ENCODE results near the gene ERRFI1.

ERRFI1 gene

GRCh38 chr1:8003438-8004112, 22.5 kb downstream of the ERRFI1 start:
- no peak for DNase-seq

DNA sequence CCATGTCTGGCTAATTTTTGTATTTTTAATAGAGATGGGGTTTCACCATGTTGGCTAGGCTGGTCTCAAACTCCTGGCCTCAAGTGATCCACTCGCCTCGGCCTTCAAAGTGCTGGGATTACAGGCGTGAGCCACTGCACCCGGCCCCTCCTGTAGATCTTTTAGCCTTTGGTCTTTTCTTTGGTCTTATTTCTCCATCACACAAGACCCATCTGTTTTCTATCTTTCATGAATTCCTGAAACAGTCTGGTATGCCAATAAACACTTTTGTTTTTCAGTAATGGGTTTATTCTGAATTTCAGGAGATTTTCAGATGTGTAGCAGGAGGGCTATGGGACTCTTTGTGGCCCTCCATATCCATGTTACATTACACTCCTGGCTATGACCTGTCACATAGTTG, 23.2 kb downstream of the ERRFI1 start:
- no peak for DNase-seq

DNA sequence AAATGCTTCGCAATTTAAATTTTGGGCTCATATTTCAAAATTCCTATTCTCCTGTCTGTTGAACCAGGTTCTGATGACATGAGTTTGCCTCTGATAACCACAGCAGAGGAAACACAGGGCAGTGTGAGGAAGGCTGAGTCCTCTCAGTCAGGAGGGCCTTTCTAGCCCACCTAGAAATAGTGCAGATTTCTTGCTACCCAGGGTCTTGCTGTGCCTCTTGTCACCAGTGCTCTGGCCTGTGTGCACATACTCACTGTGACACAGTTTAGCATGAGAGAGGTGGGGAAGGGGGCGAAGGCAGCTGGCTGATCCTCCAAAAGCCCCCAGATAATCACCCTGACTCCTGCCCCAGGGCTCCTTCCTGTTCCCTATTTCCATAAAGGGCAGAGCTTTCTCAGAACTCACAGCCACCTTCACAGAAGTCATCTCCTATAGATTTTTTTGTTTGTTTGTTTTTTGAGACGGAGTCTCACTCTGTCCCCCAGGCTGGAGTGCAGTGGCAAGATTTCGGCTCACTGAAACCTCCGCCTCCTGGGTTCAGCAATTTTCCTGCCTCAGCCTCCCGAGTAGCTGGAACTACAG, 23.7 kb downstream of the ERRFI1 start:
- no peak for DNase-seq

DNA sequence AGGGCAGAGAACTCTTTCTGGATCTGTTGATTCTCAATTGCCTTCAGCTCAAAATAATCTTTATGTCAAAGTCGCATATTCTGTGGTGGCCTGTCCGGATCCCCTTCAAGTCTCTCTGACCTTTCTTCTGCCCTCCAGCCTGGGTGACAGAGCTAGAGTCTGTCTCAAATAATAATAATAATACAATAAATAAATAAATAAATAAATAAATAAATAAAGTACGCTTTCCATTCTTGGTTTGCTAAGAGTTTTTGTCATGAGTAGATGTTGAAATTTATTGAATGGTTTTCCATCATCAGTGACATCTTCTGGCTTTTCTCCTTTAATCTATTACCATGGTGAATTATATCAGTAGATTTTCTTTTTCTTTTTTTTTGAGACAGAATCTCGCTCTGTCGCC, 30.7 kb downstream of the ERRFI1 start:
- no peak for DNase-seq

DNA sequence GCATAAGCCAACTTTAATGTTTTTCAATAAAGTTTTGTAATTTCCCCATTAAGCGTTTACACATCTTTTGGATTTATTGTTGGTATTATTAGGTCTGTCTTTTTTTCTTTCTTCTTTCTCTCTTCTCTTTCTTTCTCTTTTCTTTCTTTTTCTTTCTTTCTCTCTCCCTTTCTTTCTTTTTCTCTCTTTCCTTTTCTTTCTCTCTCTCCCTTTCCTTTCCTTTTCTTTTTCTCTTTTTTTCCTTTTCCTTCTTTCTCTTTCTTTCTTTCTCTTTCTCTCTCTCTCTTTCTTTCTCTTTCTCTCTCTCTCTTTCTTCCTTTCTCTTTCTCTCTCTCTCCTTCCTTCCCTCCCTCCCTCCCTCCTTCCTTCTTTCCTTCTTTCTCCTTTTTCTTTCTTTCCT, 31.3 kb downstream of the ERRFI1 start:
- DNase-seq = no peak

- DNase-seq = no peak
Measured at GRCh38 chr1:7993593-7994479, 32.3 kb downstream of the ERRFI1 start.

DNA sequence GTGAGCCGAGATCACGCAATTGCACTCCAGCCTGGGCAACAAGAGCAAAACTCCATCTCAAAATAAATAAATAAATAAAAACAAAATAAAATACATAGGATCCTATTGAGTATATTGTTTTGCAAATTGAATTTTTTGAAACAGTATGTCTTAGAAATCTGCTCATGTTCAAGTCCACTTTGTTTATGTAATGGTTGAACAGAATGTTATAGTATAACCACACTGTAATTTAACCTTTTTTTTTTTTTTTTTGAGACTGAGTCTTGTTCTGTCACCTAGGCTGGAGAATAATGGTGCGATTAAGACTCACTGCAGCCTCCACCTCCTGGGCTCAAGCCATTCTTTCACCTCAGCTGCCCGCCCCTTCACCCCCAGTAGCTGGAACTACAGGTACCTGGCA, 33.2 kb downstream of the ERRFI1 start:
- no peak for DNase-seq

- no peak for DNase-seq
Measured at GRCh38 chr1:7991504-7992440, 34.3 kb downstream of the ERRFI1 start.

DNA sequence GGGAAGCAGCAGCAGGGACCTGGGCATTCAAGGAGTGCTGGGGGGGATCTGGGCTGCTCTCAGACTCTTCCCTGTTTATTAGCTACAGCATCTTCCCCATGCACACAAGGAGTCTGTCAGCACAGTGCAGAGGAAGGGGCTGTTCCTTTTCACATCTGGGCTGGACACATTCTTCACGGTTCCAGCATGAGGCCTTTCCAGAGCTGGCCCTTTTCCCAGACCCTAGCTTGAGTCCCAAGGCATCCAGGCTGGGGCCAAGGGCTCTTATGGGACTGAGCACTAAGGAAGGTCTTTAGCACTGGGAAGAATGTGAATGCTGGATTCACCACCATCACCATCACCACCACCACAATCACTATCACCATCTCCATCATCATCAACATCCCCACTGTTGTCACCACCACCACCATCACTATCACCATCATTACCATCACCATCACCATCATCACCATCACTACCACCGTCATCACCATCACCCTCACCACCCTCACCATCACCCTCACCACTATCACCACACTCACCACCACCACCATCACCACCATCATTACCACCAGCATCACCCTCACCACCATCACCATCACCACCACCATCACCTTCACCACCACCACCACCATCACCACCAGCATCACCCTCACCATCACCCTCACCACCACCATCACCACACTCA, 36.2 kb downstream of the ERRFI1 start:
- no peak for DNase-seq

GRCh38 chr1:7988576-7988975, 37.5 kb downstream of the ERRFI1 start:
- DNase-seq = no peak

DNA sequence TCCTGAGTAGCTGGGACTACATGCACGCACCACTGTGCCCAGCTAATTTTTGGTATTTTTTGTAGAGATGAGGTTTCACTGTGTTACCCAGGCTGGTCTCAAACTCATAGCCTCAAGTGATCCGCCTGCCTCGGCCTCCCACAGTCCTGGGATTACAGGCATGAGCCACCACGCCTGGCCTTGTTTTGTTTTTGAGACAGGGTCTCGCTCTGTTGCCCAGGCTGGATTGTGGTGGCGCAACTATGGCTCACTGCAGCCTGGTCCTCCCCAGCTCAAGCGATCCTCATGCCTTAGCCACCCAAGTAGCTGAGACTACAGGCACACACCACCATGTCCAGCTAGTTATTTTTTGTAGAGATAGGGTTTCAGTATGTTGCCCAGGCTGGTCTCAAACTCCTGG, 38.6 kb downstream of the ERRFI1 start:
- no peak for DNase-seq

DNA sequence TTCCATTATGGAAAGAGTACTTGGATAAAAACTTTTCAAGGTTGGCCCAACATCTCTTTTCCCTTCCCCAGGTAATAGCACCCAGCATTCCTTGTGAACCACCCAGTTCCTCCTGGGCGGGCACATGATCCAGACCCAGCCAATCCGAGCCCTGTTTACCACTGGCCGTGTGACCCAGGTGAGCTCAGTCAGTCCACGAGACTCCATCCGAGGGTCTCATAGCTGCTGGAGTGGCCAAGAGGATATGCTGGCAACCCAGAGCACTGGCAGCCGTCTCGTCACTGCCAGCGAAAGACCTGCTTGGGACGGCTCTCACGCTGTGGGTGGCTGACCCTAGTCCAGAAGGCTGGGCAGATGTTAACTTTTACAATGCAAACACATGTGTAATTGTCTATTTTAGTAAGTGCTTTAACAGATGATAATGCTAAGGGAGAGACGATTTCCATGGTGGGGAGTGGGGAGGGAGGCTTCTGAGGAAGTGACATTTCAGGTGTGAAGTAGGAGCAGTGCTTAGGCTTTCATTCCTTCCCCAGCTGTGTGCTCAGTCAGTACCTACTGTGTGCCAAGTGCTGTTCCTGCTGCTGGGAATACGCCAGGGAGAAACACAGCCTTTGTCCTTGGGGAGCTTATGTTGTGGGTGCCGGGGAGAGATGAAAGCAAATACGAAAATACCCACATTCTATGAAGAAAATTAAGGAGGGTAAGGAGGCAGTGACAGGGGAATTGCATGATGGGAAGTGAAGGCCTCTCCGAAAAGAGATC, 40.1 kb downstream of the ERRFI1 start:
- DNase-seq = no peak

DNA sequence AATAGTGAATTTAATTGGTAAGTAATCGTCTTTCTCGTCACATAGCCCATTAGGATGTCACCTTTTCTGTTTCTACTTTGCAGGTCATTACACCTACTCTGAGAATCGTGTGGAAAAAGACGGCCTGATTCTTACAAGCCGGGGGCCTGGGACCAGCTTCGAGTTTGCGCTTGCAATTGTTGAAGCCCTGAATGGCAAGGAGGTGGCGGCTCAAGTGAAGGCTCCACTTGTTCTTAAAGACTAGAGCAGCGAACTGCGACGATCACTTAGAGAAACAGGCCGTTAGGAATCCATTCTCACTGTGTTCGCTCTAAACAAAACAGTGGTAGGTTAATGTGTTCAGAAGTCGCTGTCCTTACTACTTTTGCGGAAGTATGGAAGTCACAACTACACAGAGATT, 41.3 kb downstream of the ERRFI1 start:
- DNase-seq = no peak

DNA sequence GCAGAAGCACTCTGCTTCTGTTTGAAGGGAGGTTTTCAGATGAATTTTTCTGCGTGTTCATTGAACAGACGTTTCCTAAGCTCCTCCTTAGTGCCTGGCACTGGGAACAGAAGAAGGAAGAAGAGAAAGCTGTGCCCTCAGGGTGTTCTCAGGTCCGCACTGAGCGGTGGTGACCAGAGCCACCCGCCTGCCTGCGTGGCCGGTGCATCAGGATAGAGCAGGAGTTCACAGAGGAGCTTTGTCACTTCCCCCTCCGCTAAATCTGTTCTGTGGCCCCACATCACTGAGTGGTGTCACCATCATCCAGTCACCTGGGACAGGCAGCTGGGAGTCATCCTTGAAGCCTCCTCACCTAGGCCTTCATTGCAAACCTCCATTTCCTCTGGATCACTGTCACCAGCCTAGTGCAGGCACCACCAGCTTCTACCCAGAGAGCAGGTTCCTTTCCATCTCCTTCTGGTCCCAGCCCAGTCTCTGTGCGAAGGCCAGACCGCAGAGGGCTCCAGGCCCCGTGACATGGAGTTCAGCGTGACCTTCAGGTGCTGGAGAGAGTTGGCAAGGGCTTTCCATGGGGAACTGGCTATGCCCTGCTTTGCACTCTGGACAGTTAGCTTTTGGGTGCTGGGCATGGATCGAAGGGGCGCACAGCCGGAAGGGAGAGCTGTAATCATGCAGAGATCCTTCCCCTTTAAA, 42.9 kb downstream of the ERRFI1 start:
- DNase-seq = no peak

- DNase-seq = no peak
Measured at GRCh38 chr1:7980984-7981383, 45.1 kb downstream of the ERRFI1 start.

DNA sequence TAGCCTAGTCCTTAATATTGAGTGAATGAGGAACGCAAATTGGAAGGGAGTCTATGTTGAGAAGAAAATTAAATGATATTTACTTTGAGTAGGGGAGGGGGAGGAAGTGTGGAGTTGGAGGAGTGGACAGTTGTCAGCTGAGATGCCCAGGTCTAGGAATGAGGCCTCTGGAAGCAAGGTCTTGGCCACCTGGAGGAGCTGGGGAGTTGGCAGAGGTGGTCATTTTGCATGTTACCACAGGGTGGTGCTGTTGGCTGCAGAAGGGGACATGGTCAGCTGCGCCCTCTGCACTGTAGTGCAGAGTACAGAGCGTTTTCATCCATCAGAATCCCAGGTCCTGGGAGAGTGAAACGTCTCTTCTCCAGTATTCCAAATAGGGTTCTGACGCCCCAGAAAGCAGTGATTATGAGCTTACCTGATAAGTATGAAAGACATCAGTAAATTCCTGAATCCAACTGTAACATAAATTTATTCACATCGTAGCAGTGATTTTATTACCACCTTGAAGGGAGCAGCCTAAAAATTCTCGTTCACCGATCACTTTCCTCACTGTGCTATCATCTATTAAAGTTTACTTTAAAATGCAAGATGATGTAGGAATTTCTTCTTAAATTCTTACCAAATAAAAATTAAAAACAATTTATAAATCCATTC, 50.8 kb downstream of the ERRFI1 start:
- DNase-seq = peak; percentile 40

DNA sequence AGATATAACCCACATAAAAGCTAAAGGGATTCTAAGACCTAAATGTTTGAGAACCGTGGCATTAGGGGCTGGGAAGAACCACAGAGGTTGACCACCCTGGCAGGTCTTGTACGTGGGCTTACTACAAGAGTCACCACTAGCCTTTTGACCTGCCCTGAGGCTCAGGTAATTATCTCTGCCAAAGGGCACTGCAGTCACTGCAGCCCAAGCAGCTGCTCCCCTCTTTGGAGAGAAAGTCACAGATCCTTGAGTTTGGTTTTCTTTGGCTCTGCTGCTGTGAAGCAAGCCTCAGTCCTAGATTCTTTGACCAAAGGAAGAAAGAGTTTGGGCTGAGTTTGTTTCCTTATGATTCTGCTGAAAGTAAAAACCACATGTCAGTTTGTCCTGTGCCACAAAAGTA, 53.0 kb downstream of the ERRFI1 start:
- DNase-seq = no peak

DNA sequence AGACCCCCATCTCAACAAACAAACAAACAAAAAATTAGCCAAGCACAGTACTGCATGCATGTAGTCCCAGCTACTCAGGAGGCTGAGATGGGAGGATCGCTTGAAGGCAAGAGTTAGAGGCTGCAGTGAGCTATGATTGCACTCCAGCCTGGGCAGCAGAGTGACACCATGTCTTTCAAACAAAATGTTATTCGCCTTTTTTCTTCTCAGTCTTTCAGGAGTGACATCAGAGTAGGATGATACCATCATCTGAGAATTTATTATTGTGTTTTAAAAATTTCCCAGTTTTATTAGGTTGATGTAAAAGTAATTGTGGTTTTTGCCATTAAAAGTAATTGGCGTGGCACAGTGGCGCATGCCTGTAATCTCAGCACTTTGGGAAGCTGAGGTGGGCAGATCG, 53.8 kb downstream of the ERRFI1 start:
- no peak for DNase-seq

- DNase-seq = no peak
Measured at GRCh38 chr1:7971024-7971423, 55.1 kb downstream of the ERRFI1 start.

DNA sequence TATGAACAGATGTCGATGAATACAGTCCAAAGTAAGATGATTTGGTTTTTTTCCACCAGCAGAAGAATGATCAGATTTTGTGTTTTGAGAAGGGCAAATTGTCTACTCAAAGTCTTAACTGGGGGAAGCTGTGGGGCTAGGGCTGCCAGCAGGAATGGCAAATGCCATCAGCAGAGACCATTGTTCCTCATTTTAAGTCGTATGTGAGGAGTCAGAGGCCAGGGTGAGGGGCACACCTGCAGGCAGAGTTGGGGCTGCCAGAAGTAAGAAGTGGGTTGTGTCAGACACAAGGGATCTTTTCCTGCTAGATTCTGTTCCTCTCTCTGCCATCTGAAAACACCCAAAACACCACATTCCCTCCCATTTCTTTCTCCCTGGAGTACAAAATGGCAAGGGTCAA, 55.9 kb downstream of the ERRFI1 start:
- DNase-seq = no peak
